GM12878 (cell line): ENCODE results near the gene AGAP1. TPM values are rescaled to one million over a fixed set of nuclear protein-coding genes. Genes with fewer than 3 reads are reported as not detected.

Experiments used
- ATAC-seq: fragments of 200-7000 bp; cut with Tn5 transposase; 3 replicates; pipeline ENCODE4 v1.9.1; 2020; ENCODE audit warnings: mild to moderate bottlenecking, moderate library complexity
- BruUV-seq: library from RNA; stranded (reverse); fragments of 400-500 nt; replicated peaks from 2 replicates; lab custom pipeline; 2021; lab: Mats Ljungman, UMichigan
- CTCF ChIA-PET: fragments of 300-600 bp; sonication (Branson Sonifier 250); formaldehyde crosslinking; extraction: SDS; loops from one replicate; lab custom pipeline; 2021; ENCODE audit warnings: inconsistent platforms; lab: Yijun Ruan, JAX
- POLR2A ChIA-PET: fragments of 350-600 bp; formaldehyde crosslinking; extraction: SDS; loops from one replicate; lab custom pipeline; 2021; ENCODE audit warnings: inconsistent platforms; lab: Charles Lee
- RAD21 ChIA-PET: fragments of 300-600 bp; sonication (Branson Sonifier 250); formaldehyde crosslinking; loops from one replicate; lab custom pipeline; 2023; ENCODE audit warnings: antibody characterized with exemption; ENCODE audit not compliant: unreplicated experiment; lab: Charles Lee
- SMC1A ChIA-PET: fragments of 300-600 bp; sonication (Branson Sonifier 250); formaldehyde crosslinking; loops from one replicate; lab custom pipeline; 2023; ENCODE audit not compliant: unreplicated experiment, uncharacterized antibody; lab: Charles Lee
- DNase-seq: peaks from one replicate; pipeline ENCODE4 v3.0.0-alpha.2; 2011; ENCODE audit warnings: low read depth, low spot score
- FAIRE-seq: peaks from 3 replicates; lab custom pipeline; 2011; peaks lifted over from hg19 to GRCh38; lab: Jason Lieb, UNC
- H2AFZ ChIP-seq: 2 replicates; pipeline ENCODE4 v1.6.0; 2011; ENCODE audit warnings: low read depth, low read length, control low read depth; ENCODE audit not compliant: control insufficient read depth
- H3K27ac ChIP-seq: 2 replicates; pipeline ENCODE4 v1.5.1; 2011; ENCODE audit warnings: control low read depth; ENCODE audit not compliant: control insufficient read depth, insufficient read depth
- H3K27me3 ChIP-seq, 2 experiments: replicated peaks in 1 of 2; 2 replicates each; pipeline versions ENCODE4 v1.6.0 to v1.6.1; 2011; ENCODE audit warnings: low read length in 1 of 2; ENCODE audit not compliant: control insufficient read depth in 2 of 2, insufficient read depth in 2 of 2
- H3K36me3 ChIP-seq, 2 experiments: 2 replicates each; pipeline ENCODE4 v1.5.1; 2011; ENCODE audit warnings: low read length in 1 of 2; ENCODE audit not compliant: control insufficient read depth in 2 of 2, insufficient read depth in 2 of 2
- H3K4me1 ChIP-seq: 2 replicates; pipeline ENCODE4 v1.6.1; 2011; ENCODE audit warnings: mild to moderate bottlenecking, low read length, moderate library complexity, mixed read lengths; ENCODE audit not compliant: control insufficient read depth, insufficient read depth
- H3K4me2 ChIP-seq: 2 replicates; pipeline ENCODE4 v1.6.0; 2011; ENCODE audit warnings: control low read depth; ENCODE audit not compliant: control insufficient read depth, insufficient read depth
- H3K4me3 ChIP-seq: fragments of 200-600 bp; sonication (generic); 2 replicates; pipeline ENCODE4 v1.5.1; 2016
- H3K79me2 ChIP-seq: 2 replicates; pipeline ENCODE4 v1.6.0; 2011; ENCODE audit warnings: low read length; ENCODE audit not compliant: control insufficient read depth, insufficient read depth
- H3K9ac ChIP-seq: 2 replicates; pipeline ENCODE4 v1.8.0; 2011; ENCODE audit warnings: low read length, control low read depth, mixed read lengths; ENCODE audit not compliant: control insufficient read depth, insufficient read depth
- H3K9me3 ChIP-seq: replicated peaks from 3 replicates; pipeline ENCODE4 v1.5.1; 2011; ENCODE audit warnings: mild to moderate bottlenecking, low read length; ENCODE audit not compliant: control insufficient read depth, insufficient read depth
- H4K20me1 ChIP-seq: 2 replicates; pipeline ENCODE4 v1.6.0; 2011; ENCODE audit not compliant: control insufficient read depth, insufficient read depth
- CHD4 ChIP-seq: fragments of 200-600 bp; sonication (generic); IDR thresholded peaks from 2 replicates; pipeline ENCODE4 v1.6.1; 2016; ENCODE audit warnings: mild to moderate bottlenecking
- DPF2 ChIP-seq: fragments of 450-650 bp; IDR thresholded peaks from 2 replicates; pipeline ENCODE4 v1.6.1; 2017; ENCODE audit warnings: mild to moderate bottlenecking
- KDM1A ChIP-seq: fragments of 200-600 bp; sonication (generic); IDR thresholded peaks from 2 replicates; pipeline ENCODE4 v1.6.1; 2016; ENCODE audit warnings: borderline replicate concordance
- MTA2 ChIP-seq: fragments of 450-650 bp; IDR thresholded peaks from 2 replicates; pipeline ENCODE4 v1.6.1; 2016; ENCODE audit warnings: low read depth, mild to moderate bottlenecking, moderate library complexity
- PML ChIP-seq: IDR thresholded peaks from 2 replicates; pipeline ENCODE4 v1.6.1; 2012; ENCODE audit warnings: low read length, inconsistent platforms
- PRDM15 ChIP-seq: fragments of 450-650 bp; formaldehyde crosslinking; IDR thresholded peaks from 2 replicates; pipeline ENCODE4 v1.4.0; 2020; ENCODE audit warnings: mild to moderate bottlenecking, moderate library complexity
- RBBP5 ChIP-seq: fragments of 200-600 bp; sonication (generic); conservative IDR thresholded peaks from 2 replicates; pipeline ENCODE4 v1.6.1; 2016
- SMAD5 ChIP-seq: IDR thresholded peaks from 2 replicates; pipeline ENCODE4 v1.6.1; 2016; ENCODE audit warnings: antibody characterized with exemption, low read depth
- TCF12 ChIP-seq: IDR thresholded peaks from 2 replicates; pipeline ENCODE4 v1.6.1; 2011; ENCODE audit warnings: low read depth, mild to moderate bottlenecking, low read length
- USF2 ChIP-seq: IDR thresholded peaks from 2 replicates; pipeline ENCODE4 v1.6.1; 2011; ENCODE audit warnings: low read depth, low read length, improper control_type of control experiment, borderline replicate concordance
- ZBED1 ChIP-seq: IDR thresholded peaks from 2 replicates; pipeline ENCODE4 v1.6.1; 2016; ENCODE audit warnings: borderline replicate concordance
- WGBS: methylation state at CpG from one replicate; pipeline ENCODE4 v1.1.6; 2016; ENCODE audit warnings: low lambda C conversion rate; ENCODE audit not compliant: insufficient replicate concordance, insufficient coverage; ENCODE audit errors: missing lambda C conversion rate; 5-methylcytosine and 5-hydroxymethylcytosine counted together
- in situ Hi-C: fragments of 300-500 bp; cut with MboI; formaldehyde crosslinking; loops from 9 replicates; pipeline ENCODE4 v1.14.3; 2018; ENCODE audit warnings: mixed read lengths
- intact Hi-C: fragments of 100-400 bp; cut with micrococcal nuclease; formaldehyde crosslinking; loops from one replicate; pipeline ENCODE4 v1.14.2; 2022; ENCODE audit not compliant: unreplicated experiment
- polyA plus RNA-seq, 11 experiments: library from polyadenylated mRNA; depleted of rRNA in 4 of 11; unstranded in 6 of 11; stranded (reverse) in 5 of 11; fragments of >200 nt; fragmentation: Nextera tagmentation in 4 of 11; fragmentation: Illumina TruSeq in 1 of 11; extraction: Ambion mirVana in 4 of 11; extraction: Trizol in 1 of 11; gene quantifications; 1 replicate in 1 of 11; 2 replicates in 10 of 11; pipeline versions ENCODE4 v1.2.1 to v1.2.3, GENCODE V29; 2011 to 2016; ENCODE audit warnings: inconsistent platforms in 2 of 11, missing spikeins in 2 of 11, low read depth in 1 of 11
- total RNA-seq, 4 experiments: library from RNA; depleted of rRNA in 3 of 4; stranded (reverse); fragments of >200 nt in 3 of 4; fragmentation: Illumina TruSeq in 1 of 4; extraction: Trizol in 1 of 4; gene quantifications; 2 replicates each; pipeline versions ENCODE4 v1.2.1 to v1.2.3, GENCODE V29; 2013 to 2021

Gene AGAP1
- total and polyA plus RNA-seq, 10 of the 15 experiments (the other 5 are each of a cell fraction or from before 2014, with no cell fraction given): 0.05 to 0.15 (median 0.06) TPM; not detected in 7

DNA sequence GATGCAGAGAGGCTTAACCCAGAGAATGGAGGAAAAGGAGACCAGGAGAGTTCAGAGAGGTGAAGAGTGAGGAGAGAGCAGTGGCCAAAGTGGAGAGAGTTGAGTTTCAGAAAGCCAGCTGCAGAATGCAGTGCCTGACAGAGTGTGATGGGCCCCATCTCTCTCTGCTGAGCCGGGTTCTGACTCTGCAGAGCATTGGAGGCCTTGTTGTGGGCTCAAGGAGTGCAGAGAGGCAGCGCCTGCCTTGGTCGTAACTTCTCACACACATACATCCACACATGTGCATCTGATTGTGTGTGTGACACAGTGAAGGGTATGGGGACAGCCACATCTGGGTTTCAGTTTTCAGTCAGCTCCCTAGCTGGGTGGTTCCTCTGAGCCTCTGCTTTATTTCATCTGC, 58.8 kb downstream of the AGAP1 start:
- CTCF ChIA-PET: no interaction called here
- in situ Hi-C loops (no loop called here), intact Hi-C loops (no loop called here)
- FAIRE-seq (no peak), DNase-seq (no peak), ATAC-seq (no peak)
- H3K36me3 ChIP-seq: no peaks in the 10 kb centered on the region
- no peak overlapping the region for H3K9ac ChIP-seq
- H3K4me1 ChIP-seq: no peaks in the 10 kb centered on the region
- H3K9me3 ChIP-seq: no peaks in the 10 kb centered on the region
- H3K4me2 ChIP-seq: no peak overlapping the region
- WGBS: 23% methylated on average over 3 of the region's 3 CpGs
- H3K27ac ChIP-seq: no peak overlapping the region
- SMC1A ChIA-PET: no interaction called here
- BruUV-seq: no TSS peak
- H3K27me3 ChIP-seq: no peaks in the 10 kb centered on the region; a peak in 1 of 4 replicates
- RAD21 ChIA-PET: no interaction called here
- TF ChIP-seq ZBED1 (no peak), SMAD5 (no peak), MTA2 (no peak), PML (no peak), TCF12 (no peak), RBBP5 (no peak)
- H2AFZ ChIP-seq: no peak overlapping the region
- no peak overlapping the region for H3K4me3 ChIP-seq
- H3K79me2 ChIP-seq: no peaks in the 10 kb centered on the region
- POLR2A ChIA-PET: no interaction called here
- no peaks in the 10 kb centered on the region for H4K20me1 ChIP-seq

DNA sequence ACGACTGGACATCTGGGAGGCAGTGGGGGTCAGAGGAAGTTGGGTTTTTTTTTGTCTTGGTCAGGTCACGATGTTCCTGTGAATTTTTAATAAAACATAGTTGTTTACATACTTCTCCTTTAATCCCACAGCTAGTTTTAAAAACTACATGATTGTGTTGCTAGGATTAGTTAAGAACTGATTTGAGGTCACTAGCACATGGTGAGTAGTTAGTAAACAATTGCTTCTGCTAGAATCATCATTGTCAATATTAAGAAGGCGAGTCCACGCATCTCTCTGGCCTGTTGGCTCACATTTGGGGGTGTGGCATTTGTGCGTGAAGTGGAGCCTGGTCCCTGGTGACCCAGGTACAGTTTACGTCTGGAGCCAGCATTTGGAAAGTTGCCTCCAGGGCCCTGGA, 59.4 kb downstream of the AGAP1 start:
- Histone ChIP-seq H3K36me3 (no peaks in the 10 kb centered on the region), H3K9ac (no peak overlapping the region), H3K27ac (no peak overlapping the region), H2AFZ (no peak overlapping the region), H3K4me3 (no peak overlapping the region), H3K79me2 (no peaks in the 10 kb centered on the region), H3K4me2 (no peak overlapping the region), H3K27me3 (no peaks in the 10 kb centered on the region), H4K20me1 (no peaks in the 10 kb centered on the region)
- FAIRE-seq (no peak), DNase-seq (no peak), ATAC-seq (no peak)
- CTCF ChIA-PET: no interaction called here
- POLR2A ChIA-PET: no interaction called here
- WGBS: 12% methylated on average over 6 of the region's 6 CpGs
- BruUV-seq: no TSS peak
- RAD21 ChIA-PET: no interaction called here
- intact Hi-C loops: no loop called here
- TF ChIP-seq TCF12 (no peak), PRDM15 (CRISPR knock-in tag) (no peak), CHD4 (no peak), KDM1A (no peak), USF2 (no peak), DPF2 (no peak)
- TF ChIP-seq, all 136 proteins: peak for 0
- Histone ChIP-seq H3K4me1 (no peaks in the 10 kb centered on the region), H3K9me3 (no peaks in the 10 kb centered on the region)
- in situ Hi-C loops: no loop called here
- SMC1A ChIA-PET: no interaction called here
